Nucleus accumbens (tissue), 56 donors: ENCODE results near the gene CFAP157.

Source experiments
- DNase-seq, 56 donors: peaks; one replicate each; lab custom pipeline; 2025; lab: John Stamatoyannopoulos, UW

The CFAP157 gene

DNA sequence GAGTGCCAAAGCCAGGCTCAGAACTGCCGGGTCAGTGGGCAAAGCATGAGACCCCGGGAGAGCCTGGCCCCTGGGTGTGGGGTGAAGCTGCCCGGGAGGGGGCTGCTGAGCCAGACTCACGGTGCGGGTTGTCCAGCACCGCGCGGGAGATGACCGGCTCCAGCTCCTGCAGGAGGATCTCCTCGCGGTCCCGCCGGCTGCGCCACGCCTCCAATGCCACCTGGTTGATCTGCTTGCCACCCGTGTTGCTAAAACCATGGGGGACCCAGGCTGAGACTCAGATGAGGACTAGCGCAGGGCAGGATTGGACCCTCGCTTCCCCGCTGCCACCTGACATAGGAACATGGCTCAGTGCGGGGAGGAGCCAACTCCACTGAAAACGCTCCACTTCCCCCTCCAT lies 25.7 kb downstream of the CFAP157 start:
- no peak for DNase-seq

DNA sequence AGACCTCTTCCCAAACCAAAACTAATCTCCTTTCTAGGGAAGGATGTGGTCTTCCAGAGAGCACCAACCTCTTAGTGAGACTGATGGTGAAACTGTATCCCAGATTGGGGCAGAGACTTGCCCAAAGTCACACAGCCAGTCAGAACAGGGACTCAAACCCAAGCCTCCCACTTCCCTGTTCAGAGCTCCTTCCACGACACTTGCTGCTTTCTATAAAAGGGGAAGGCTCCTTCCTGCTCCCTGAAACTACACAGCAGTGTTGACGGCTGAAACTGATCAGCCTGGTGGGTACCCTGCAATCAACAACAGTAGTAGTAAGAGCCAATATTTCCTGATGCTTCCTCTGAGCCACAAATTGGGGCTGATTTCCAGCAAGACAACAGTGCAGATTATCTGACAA lies 26.8 kb downstream of the CFAP157 start:
- DNase-seq, result no peak

DNA sequence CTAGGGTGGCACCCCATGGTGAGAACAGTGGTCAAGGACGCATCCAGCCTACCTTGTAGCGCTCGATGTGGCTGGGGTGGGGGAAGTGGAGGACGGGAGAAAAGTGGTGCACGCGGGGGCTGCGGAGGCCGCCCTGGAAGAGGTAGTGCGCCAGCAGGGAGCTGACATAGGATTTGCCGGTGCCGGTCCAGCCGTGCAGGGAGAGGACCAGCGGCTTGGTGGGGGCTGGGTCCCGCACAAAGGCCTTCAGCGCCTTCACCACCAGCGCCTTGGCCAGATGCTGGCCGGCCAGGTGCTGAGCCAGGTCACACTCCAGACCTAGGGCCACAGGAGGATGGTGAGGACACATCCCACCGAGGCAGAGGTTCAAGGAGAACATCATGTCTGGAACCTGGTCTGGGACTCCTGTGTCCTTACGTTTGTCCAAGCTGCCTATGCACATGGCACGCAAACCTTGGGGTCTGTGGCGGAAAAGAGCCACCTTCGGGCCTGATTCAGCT lies 27.5 kb downstream of the CFAP157 start:
- peak in 5 of 56 donors; percentile 14 to 52 (median 38) for DNase-seq

DNA sequence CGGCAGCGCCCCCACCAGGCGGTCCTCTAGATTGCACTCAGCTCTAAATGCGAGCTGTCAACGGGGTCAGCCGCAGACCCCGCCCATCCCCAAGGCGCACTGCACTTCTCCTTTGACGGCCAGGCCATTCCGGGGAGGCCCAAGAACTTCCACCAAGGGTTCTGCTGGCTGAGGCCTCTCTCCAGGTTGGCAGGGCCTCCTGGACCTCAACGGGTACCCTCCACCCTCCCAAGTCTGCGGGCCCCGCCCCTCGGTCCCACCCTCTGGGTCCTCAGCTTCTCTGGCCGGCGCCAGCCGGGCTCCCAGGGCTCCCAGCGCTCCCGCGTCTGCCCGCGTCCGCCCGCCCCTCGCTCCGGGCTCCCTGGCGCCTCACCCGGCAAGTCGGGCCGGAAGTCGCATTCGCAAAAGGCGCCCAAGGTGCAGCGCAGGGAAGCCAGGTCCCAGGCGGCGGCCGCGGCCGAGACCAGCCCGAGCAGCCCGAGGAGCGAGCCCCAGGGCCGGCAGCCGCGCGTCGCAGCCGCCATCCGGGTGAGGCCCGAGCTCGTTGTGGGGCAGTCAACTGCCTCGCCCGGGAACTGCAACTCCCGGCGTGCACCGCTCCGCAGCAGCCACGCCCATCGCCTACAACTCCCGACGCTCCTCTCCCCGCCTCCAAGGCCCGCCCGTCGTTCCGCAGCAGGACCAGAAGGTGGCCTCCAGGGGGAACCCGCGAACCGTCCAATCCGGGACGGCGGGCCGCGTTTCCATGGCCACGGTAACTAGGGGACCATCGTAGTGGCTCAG lies 28.1 kb downstream of the CFAP157 start, which contains the start of gene TOR2A:
Gene TOR2A, minus strand, starts transcription at position 548 of the 783 bp plus-strand sequence. Its CDS starts 24 bp downstream, at position 524.
- peak; percentile 71 to 99 (median 94) for DNase-seq

DNA sequence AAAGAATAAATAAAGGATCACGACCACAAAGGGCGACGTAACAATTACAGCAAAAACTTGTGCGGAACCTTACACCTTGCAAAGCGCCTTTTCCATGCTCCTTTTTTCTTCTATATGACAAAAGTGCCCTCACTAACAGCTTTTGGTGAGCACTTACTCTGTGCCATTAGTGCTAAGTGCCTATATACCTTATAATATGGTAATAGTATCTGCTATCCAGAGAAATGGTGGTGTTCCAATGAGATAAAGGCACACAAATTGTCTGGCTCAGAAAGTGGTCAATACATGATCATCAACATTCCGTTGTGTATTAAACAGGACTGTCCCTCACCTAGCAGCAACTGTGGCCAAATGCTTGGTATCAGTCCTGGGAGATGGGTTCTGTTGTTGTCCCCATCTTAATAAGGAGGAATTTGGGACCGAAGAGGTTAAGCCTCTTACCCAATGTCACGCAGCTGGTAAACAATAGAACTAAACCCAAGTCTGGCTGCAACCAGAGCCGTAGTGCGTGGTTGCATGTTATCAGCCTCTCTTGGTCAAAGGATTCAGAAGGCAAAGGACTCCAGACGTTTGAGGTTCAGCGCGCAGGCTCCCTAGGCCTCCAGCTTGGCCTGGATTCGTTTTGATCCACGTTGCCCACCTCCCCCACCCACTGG lies 28.9 kb downstream of the CFAP157 start:
- peak in 1 of 56 donors; percentile 9 for DNase-seq

DNA sequence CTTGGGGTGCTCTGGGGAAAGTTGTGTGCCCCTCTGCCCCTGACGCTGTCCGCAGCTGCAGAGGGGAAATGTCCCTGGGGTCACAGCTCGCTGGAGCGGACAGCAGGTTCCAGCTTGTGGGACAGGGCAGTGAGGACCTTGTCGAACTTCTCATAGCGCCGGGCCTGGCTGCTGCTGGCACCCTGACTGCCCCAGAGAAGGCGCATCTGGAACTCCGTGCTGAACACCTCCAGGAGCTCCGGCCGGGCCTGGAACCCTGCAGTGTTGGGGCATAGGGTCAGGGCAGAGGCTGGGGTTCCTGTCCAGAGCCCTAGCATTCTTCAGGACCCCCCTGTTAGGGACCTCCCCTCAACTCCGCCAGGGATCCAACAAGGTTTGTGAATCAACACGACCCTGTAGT lies 31.9 kb downstream of the CFAP157 start:
- DNase-seq, result no peak

DNA sequence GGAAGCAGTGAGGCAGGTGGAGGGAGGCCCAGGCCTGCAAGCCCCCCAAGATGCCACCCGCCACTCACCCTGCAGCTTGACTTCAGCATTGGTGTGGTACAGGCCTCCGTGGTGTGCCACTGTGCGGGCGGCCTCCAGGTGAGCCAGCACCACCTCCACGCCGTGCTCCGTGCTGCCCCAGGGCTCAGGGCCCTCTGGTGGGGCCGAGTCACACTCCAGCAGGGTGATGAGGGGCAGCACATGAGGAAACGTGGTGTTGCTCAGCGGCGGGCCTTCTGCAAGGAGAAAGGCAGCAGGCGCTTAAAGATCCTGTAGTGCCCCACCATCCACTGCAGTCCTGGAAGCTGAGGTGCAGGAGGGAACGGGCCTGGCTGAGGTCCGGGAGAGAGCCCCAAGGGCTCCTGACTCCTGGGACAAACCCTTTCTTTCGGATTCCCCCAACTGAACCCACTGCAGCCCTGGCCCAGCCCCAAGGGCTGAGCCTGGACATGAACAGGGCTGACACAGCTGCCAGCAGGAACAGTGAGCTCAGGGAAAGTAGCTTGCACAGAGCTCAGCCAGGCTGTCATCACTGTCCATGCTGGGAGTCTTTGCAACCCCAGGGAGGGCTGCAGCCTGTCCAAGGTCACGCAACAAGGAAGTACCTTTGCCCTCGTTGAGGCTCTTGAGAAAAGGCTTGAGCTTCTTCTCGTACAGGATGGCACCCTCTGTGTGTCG lies 33.0 kb downstream of the CFAP157 start:
- DNase-seq, result no peak

DNA sequence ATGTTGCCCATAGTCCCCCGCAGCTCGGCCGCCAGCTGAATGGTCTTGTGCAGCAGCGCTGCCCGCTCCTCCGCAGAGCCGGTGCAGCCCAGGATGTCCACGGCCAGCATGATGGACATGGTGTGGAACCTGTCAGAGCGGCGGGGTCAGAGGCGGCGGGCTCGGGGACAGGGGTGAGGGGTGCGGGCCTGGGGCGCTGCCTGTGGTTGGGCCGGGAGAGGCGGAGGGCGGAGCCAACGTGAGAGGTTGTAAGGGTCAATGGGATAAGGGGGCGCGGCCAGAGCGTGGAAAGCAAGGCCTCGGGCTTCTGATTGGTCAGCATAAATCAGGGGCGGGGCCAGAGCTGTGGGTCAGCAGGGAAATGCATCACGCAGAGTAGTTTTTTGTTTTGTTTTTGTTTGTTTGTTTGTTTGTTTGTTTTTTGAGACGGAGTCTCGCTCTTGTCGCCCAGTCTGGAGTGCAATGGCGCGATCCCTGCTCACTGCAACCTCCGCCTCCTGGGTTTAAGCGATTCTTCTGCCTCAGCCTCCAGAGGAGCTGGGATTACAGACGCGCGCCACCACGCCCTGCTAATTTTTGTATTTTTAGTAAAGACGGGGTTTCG lies 35.1 kb downstream of the CFAP157 start:
- peak in 51 of 56 donors; percentile 12 to 91 (median 59) for DNase-seq

DNA sequence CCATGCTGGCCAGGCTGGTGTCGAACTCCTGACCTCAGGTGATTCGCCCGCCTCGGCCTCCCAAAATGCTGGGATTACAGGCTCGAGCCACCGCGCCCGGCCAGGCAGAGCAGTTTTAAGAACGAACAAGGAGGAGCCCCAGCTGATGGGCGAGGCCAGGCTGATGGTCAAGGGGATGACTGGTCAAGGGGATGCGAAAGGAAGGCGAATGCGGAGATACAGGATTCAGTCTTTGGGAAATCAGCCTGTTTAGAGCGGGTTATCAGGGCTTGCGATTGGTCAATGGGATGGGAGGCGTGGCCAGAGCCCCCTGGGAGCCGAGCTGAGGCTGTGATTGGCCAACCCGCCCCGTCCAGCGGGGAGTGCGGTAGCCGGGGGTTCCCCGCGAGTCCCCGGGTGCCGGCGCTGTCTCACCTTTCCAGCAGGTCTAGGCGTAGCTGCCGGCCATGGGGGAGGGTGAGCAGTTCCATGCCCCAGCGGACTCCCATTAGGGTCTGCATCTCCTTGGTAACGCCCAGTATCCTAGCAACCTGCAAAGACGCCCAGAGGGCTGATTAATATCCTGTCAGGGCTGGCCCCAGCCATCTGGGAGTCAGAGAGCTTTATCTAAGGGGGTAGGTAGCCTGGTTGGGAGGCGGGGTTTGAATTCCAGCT lies 35.8 kb downstream of the CFAP157 start:
- peak in 10 of 56 donors; percentile 15 to 59 (median 23) for DNase-seq

DNA sequence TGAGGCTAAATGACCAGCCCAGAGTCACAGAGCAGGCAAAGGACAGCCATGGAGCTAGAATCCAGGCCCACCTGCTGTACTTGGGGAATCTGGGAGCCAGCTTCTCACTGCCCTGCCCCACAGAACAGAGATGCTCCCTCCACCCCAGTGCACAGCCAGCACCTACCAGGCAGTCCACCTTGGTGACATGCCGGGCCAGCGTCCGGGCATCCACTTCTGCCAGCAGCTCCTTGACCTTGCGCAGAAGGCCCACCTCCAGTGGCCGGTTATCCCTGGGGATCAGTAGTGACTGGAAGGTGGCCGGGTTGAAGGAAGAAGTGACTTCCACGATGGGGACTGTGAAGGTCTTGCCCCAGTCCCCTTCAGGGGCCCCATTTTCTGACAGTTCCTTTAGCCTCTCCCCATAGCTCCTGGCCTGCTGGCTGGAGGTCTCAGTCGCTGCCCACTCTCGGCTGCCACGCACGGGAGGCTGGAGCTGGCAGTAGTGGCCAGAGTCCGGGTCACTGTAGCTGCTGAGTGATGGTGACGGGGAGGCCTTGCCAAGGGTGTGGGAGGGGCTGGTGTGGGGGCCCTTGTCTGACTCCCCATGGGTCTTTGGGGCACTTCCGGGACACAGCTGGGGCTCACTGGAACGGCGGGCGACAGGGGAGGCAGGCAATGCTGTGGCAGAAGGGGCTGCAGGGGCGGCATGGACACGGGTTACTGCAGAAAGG lies 37.8 kb downstream of the CFAP157 start:
- no peak for DNase-seq

DNA sequence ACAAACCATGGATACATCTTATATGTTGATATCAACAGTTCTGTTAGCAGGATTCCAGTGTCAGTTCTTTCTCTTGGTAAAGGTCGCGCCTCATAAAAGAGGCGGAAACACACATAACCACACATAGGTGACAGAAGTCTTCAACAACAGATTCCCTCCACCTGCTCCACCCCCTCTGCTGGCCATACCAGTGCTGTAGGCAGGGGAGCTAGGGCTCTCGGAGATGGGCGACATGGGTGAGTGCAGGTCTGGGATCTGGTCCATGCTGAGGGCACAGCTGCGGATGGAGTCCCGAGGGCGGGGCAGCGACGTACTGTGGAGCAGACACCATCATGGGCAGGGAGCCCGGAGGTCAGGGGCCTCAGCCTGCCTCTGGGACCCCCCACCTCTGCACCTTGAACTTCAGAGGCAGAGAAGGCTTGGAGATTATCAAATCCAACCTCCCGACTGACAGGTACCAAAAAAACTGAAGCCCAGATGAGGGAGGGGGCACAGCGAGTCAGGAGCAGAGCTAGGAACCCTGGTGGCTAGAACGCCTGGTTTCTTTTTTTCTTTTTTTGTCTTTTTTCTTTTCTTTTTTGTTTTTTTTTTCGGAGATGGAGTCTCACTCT lies 40.3 kb downstream of the CFAP157 start:
- DNase-seq, result no peak

DNA sequence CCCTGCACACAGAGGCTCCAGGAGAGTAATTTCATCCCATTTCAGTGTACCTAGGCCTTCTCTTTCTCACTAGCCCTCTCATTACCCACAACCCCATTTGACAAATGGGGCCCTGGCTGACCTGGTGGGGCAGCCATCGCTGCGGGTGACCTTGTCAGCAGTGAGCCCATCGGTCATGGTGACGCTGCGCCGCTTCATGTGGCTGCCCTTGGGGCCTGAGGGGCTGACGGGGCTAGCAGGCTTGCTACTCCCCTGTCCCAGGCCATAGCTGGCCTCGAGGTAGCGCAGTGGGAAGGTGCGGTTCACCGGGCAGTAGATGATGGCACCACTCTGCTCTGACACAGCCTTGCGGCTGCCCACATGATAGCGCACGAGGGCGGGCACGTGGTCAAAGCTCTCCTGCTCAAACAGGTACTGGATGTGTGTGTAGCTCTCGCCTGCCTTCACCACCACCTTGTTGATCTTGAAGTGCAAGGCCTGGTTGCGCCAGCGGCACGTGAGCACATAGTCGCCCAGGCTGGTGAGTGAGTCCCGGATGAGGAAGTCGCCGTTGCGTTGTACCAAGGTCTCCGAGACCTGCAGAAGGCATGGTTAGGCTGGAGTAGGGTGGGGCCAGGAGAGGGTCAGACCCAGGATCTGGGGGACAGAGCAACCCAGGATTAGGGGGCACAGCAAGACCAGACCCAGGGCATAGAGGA lies 42.5 kb downstream of the CFAP157 start:
- DNase-seq, result no peak

DNA sequence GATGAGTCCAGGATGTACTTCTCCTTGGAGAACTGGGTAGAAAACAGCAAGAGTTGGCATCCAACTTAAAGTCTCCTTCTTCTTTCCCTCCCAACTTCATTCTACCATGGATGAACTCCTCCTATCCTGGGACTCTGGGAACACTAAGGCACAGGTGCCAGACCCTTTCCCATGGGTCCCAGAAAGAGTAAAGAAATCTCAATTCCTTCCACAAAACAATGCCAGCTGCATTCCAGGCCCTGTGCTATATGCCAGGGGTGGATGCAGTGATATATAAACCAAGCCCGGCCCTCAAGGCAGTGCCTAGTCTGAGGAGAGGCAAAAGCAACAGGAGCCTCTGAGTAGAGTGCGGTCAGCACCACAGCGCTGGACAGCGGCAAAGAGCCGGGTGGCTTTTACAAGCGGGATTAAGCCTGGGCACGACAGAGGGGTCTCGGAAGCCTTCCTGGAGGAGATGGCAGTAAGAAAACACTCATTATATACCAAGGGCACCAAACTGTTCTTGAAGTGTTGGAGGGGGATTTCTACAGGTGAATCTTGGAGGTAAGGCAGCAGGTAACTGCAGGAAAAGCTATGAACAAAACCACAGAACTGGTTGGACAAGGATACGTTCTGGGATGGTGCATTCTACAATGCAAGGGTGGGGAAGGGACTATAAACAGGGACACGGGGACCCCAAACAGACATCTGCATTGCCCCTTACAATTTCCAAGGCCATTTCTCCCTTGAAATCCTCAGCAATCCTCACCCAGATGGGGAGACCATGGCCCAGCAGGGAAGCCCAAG lies 44.7 kb downstream of the CFAP157 start:
- no peak for DNase-seq

DNA sequence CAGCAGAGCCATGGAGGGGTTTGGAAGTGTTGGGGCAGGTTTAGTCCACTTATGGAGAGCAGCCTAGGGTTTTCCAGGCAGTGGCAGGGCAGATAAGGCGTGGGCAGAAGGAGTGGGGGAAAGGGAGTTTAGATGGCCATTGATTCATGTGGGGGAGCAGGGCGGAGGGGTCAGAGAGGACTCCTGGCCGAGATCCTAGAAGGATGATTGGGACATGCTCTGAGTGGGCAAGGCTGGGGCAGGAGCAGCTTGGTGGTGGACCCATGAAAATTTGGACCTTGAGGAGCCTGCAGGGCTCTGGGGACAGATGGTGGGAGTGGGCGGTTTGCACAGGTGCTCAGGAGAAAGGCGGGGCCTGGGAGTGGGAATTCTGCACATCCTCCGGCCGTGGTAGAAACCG lies 46.4 kb downstream of the CFAP157 start:
- DNase-seq, result no peak

DNA sequence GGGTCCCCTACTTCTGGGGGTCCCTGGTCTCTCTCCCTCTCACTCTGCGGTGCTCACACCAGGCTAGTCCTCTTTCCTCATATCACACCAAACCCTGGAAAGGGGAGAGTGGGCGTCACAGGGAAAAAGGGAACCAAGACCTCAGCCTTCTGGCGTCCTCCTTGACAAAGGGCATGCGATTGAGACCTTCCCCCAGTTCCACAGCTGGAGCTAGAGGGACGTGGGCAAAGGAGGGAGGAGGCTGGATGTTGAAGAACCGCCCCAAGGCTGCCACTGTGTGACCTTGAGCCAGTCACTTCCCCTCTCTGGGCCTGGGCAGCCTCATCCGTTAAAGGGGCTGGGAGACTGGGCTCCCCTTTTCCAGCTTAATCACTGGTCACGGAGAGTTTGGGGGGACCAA lies 46.8 kb downstream of the CFAP157 start:
- no peak for DNase-seq

DNA sequence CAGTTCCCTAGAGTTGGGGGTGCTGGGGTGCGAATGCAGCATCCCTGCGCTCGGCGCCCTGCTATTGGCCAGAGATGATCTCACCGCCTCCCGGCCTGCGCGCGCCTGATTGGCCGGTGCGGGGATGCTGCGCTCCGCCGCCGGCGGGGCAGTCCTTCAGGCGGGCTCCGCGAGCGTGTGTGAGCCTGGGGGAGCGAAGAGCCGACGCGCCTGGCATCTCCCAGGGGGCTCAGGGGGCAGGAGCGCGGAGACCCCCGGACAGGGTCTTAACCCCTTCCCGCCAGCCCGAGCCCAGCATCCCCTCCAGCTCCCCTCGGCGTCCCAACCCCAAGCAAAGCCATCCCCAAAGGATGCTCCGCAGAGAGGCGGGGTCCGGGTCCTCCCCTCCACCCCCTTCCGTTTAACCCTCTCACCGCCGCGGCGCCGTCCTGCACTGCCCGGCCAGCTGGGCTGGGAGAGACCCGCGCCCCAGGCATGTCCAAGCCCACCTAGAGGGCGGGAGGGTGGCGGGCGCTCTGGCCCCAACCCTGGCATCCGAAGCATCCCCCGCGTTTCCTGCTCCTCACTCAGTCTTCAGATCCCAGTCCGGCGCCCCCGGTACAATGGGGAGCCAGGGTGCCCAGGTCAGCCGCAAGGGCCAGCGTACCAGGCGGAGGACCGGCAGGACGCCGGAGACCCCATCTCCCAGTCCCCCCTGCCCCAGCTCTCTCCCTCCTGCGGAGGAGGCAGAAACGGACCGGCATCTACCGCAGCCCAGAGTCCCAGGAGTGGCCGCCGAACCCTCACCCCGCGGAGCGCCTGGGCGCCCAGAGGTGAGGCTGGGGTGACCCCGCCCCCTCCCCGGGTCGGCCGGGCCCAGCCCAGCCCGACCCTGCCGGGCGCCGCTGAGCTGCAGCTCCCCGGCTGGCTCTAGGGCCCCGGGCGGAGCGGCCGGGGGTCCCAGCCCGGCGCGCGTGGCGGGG lies 47.6 kb downstream of the CFAP157 start:
- peak in 33 of 56 donors; percentile 10 to 79 (median 40) for DNase-seq
